AG04449 (cell line): ENCODE measurements around the gene LYZL2.
A peak's percentile ranks its signal among the peaks of the same experiment; 100 is the strongest.

Experiments used
- CTCF ChIA-PET: fragments of 350-600 bp; formaldehyde crosslinking; extraction: SDS; loops from one replicate; lab custom pipeline; 2021; ENCODE audit warnings: antibody characterized with exemption; lab: Yijun Ruan, JAX
- POLR2A ChIA-PET: fragments of 400-600, 350-600 bp; formaldehyde crosslinking; extraction: SDS; loops from one replicate; lab custom pipeline; 2020; ENCODE audit warnings: antibody characterized with exemption, inconsistent platforms; lab: Yijun Ruan, JAX
- DNase-seq: peaks from one replicate; pipeline ENCODE4 v3.0.0-alpha.2; 2010; ENCODE audit warnings: low read depth, low spot score
- H3K4me3 ChIP-seq: 2 replicates; pipeline ENCODE4 v1.5.1; 2011; ENCODE audit warnings: low read depth, mild to moderate bottlenecking, control low read depth, low read length
- CTCF ChIP-seq: IDR thresholded peaks from one replicate; pipeline ENCODE4 v1.5.1; 2011; ENCODE audit warnings: mild to moderate bottlenecking, moderate library complexity, low read length, control low read depth, inconsistent platforms; ENCODE audit not compliant: insufficient read depth; ENCODE audit errors: missing control alignments

LYZL2 gene

GRCh38 chr10:30583778-30584415, 45.7 kb downstream of the LYZL2 start:
- no peak for TF ChIP-seq CTCF
- ChIA-PET POLR2A (no interaction called here), CTCF (interaction anchor here (0.6 to 5.8 kb wide), 16 partner anchors 8 to 354 kb away, joined by 3 to 106 read pairs (median 6); no protein-coding TSS in a partner anchor)
- DNase-seq: no peak
- H3K4me3 ChIP-seq: peak overlapping the region; percentile 40

GRCh38 chr10:30581779-30582380, 47.7 kb downstream of the LYZL2 start:
- no peak for DNase-seq
- CTCF ChIA-PET: interaction anchor here (0.7 to 5.8 kb wide), 40 partner anchors 10 to 638 kb away, joined by 3 to 106 read pairs (median 4); no protein-coding TSS in a partner anchor
- peak; percentile 69 for TF ChIP-seq CTCF

GRCh38 chr10:30580676-30581075, 48.9 kb downstream of the LYZL2 start:
- POLR2A ChIA-PET: no interaction called here
- no peak for TF ChIP-seq CTCF
- CTCF ChIA-PET: interaction anchor here (0.9 to 5.8 kb wide), 23 partner anchors 11 to 579 kb away, joined by 3 to 106 read pairs (median 6); no protein-coding TSS in a partner anchor
- H3K4me3 ChIP-seq: no peak overlapping the region
- DNase-seq: no peak

More at GRCh38 chr10:30581779-30582380, 47.7 kb downstream of the LYZL2 start:
- H3K4me3 ChIP-seq: no peak overlapping the region
- POLR2A ChIA-PET: interaction anchor here (0.5 kb wide), 1 partner anchor 192 kb away, joined by 3 read pairs; no protein-coding TSS in a partner anchor

- H3K4me3 ChIP-seq: no peak overlapping the region
- no peak for TF ChIP-seq CTCF
- POLR2A ChIA-PET: no interaction called here
- CTCF ChIA-PET: interaction anchor here (0.9 to 5.8 kb wide), 14 partner anchors 11 to 579 kb away, joined by 3 to 106 read pairs (median 10); no protein-coding TSS in a partner anchor
- no peak for DNase-seq
These were observed 49.3 kb downstream of the LYZL2 start for GRCh38 chr10:30580241-30580640.

- no peak for TF ChIP-seq CTCF
- ChIA-PET CTCF (interaction anchor here (0.6 to 5.8 kb wide), 5 partner anchors 11 to 187 kb away, joined by 3 to 106 read pairs (median 45); no protein-coding TSS in a partner anchor), POLR2A (no interaction called here)
- no peak for DNase-seq
- H3K4me3 ChIP-seq: no peak overlapping the region
These were observed 50.0 kb downstream of the LYZL2 start for GRCh38 chr10:30579574-30579973.

- no peak overlapping the region for H3K4me3 ChIP-seq
- CTCF ChIA-PET: interaction anchor here (1.2 to 1.5 kb wide), 2 partner anchors 14 to 183 kb away, joined by 3 to 4 read pairs; no protein-coding TSS in a partner anchor
- POLR2A ChIA-PET: no interaction called here
- no peak for TF ChIP-seq CTCF
- DNase-seq: no peak
These were observed 52.5 kb downstream of the LYZL2 start for GRCh38 chr10:30577048-30577447.
